ENCODE data around the gene CISD2.
"Not testable (repeated sequence)": the region's sequence is repeated elsewhere in the genome, so short reads cannot be mapped to it uniquely, and the experiment has no call there.

The CISD2 gene

DNA sequence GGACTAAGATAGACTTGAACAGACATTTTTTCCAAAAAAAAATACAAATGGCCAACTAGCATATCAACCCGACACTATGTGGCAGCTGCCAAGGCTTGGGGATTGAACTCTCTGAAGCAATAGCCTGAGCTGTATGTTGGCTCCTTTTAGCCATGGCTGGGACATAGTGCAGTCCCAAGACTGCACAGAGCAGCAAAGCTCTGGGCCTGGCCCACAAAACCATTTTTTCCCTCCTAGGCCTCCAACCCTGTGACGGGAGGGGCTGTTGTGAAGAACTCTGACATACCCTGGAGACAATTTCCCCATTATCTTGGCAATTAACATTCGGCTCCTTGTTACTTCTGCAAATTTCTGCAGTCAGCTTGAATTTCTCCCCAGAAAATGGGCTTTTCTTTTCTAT, 50.1 kb downstream of the CISD2 start:
- no peak for DNase-seq (ENCODE audit: low read depth)

DNA sequence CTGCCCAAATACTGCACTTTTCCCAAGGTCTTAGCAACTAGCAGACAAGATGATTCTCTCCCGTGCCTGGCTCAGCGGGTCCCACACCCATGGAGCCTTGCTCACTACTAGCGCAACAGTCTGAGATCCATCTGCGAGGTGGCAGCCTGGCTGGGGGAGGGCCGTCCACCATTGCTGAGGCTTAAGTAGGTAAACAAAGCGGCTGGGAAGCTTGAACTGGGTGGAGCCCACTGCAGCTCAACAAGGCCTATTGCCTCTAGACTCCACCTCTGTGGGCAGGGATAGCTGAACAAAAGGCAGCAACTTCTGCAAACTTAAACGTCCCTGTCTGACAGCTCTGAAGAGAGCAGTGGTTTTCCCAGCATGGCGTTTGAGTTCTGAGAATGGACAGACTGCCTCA, 50.9 kb downstream of the CISD2 start:
- DNase-seq (ENCODE audit: low read depth), result not testable (repeated sequence)

DNA sequence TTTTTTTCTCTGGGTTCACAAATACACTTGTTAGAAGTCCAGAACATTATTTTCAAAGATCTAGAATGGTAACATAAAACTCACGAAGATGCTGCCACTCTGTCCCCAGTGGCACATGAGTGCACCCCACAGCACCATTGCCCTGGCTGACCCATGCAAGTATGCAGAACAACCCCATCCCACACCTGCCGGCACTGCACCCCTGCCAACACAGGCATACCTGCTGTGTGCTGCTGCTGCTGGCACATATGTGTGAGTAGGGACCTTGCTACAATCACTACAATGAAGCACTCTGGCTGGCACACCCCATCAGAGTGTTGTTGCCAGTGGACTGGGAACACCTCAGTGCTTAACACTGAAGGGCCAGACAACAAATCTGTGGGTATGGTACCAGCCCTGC, 66.9 kb downstream of the CISD2 start:
- DNase-seq (ENCODE audit: low read depth), result no peak

DNA sequence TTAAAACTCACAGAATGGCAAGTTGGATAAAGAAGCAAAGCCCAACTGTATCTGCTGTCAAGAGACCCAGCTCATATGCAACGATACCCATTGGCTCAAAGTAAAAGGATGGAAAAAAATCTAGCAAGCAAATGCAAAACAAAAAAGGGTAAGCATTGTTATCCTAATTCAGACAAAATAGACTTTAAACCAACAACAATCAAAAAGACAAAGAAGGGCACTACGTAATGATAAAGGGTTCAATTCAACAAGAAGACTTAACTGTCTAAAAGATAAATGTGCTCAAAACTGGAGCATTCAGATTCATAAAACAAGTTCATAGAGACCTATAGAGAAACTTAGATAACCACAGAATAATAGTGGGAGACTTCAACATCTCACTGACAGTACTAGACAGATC, 69.3 kb downstream of the CISD2 start:
- DNase-seq (ENCODE audit: low read depth), result not testable (repeated sequence)
